ENCODE measurements around the gene SBNO1.
"Not testable (repeated sequence)": the region's sequence is repeated elsewhere in the genome, so short reads cannot be mapped to it uniquely, and the experiment has no call there.

Gene SBNO1

DNA sequence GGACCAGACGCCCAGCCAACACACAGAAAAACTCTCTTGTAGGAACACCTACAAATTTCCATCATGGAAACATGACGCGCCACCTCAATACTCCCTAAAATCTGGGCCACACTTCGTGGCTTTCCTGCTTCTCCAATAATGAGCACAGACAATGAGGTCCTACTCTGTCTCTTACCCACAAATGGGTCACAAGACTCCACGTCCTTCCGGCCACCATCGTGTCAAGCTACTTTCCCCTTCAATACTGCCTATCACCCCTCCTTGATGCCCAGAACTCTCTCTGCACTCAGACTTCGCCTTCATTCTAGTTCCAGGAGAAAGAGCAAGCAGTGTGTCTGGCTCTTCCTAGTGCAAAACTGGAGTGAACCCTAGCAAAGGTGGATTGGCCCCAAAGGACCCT is 28.1 kb downstream of the SBNO1 start:
- DNase-seq = no peak

DNA sequence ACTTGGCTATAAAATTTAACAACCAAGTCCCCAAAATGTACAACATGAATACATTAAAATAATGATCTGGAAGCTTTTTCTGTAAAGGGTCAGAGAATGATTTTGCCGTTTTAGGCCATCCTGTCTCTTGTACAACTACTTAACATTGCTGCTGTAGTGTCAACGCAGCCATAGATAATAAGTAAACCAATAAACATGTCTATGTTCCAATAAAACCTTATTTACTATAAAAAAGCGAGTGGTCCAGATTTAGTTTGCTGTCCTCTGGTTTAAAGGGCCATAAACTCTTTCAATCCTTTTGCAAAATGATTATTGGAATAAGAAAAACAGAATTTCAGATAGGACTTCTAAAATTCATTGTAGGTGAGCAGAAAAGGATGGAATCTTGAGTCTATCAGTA is 29.2 kb downstream of the SBNO1 start:
- DNase-seq = no peak

DNA sequence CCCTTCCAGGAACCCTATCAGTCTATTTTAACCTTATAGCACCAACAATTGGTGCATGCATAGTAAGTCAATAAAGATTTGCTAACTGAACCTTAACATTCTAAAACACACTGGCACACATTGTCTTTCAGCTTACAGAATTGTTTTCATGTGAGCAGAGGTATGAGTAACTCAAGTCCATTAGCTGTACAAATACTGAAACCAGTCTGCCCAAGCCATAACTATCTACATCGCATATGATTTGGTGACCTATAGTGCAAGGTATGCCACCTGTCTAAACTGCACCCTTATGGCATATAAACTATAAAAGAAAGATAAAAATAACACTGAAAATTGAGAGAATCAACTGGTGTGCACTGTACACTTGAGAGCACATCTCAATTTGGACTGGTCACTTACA is 34.8 kb downstream of the SBNO1 start:
- no peak for DNase-seq

DNA sequence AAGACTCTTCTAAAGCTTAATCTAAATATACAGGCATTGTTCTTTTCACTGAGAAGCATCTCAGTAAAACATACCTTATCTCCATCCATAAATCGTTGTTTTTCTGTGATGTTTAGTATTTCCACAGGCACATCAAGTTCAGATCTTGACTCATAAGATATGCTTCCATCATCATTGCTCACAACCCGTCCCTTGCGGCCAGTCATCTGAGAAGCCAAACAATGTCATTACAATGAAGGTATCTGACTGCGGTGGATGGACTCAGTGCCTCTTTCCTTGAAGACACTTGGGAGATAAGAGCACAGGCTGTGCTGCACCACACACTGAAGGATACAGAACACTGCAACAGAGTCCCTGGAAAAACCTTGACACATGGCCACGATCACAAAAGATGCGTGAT is 44.8 kb downstream of the SBNO1 start:
- no peak for DNase-seq

DNA sequence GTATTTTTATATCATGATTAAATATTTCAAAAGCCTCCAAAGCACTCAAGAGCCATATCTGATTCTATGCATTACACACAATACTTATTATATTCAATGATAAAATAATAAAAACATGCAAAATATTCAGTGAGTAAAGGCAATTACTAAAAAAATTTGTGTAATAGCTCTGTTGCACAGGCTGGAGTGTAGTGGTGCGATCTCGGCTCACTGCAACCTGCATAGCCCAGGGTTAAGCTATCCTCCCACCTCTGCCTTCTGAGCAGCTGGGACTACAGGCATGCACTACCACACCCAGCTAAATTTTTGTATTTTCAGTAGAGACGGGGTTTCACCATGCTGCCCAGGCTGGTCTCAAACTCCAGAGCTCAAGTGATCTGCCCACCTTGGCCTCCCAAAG is 45.4 kb downstream of the SBNO1 start:
- DNase-seq = no peak

DNA sequence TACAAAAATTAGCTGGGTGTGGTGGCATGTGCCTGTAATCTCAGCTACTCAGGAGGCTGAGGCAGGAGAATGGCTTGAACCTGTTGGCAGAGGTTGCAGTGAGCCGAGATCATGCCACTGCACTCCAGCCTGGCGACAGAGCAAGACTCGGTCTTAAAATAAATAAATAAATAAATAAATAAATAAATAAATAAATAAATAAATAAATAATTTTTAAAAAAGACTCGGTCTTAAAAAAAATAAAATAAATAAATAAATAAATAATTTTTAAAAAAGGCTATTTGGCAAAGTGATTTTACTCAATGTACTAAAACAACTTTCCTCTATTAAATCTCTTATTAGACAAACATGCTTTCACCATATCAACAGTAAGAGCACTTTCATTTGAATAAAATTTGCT is 51.6 kb downstream of the SBNO1 start:
- DNase-seq = not testable (repeated sequence)

DNA sequence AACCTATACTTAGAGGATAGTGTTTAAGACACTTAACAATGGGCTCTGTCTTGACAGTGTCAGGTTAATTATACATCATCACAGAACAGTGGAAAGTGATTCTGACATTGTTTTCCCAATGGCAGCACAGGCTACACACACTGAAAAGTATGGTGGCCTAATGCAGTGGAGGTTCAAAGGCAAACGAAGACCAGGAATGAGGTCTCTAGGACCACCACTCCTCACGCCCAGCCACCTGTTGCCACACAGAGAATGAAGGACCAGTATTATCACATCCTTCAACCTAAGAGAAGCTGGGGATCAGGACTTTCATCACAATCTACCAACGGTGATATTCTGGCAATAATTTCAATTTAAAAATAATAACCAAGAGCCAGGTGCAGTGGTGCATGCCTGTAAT is 58.4 kb downstream of the SBNO1 start:
- no peak for DNase-seq

DNA sequence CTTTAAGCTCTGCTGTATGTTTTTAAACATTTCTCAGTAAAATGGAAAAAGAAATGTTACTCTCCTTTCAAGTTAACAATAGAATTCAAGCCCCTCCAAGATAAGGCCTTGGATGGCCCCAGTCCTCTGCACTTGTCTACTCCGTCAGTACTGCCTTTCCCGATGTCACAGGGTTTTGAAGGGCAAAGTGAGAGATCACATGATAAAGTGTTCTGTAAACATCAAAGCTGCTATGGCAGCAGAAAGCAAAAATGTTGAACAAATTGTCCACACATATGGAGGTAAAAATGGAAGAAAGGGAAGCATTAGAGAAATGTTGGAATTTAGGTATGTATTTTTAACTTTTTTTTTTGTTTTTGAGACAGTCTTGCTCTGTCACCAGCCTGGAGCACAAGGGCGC is 59.5 kb downstream of the SBNO1 start:
- DNase-seq = no peak

DNA sequence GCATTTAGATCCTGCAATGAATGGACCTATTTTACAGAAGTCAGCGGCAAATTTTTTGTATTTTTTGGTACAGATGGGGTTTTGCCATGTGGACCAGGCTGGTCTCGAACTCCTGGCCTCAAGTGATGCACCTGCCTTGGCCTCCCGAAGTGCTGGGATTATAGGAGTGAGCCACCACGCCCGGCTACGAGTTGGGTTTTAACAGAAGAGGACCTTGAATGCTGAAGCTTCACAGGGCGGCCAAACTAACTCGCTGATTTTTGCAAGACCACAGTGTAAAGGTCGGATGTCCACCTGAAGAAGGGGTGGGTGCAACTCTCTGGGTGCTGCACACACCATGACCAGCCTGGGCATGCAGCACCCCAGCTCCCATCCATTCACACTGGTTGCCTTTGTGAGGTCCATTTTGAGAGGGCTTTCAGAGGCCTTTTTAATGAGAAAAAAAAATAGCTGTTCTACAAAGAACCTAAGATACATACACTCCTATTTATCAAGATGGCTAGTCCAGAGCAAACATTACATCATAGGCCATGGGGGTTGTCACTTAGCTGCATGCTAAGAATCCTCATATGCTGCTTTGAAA is 71.4 kb downstream of the SBNO1 start:
- no peak for DNase-seq

DNA sequence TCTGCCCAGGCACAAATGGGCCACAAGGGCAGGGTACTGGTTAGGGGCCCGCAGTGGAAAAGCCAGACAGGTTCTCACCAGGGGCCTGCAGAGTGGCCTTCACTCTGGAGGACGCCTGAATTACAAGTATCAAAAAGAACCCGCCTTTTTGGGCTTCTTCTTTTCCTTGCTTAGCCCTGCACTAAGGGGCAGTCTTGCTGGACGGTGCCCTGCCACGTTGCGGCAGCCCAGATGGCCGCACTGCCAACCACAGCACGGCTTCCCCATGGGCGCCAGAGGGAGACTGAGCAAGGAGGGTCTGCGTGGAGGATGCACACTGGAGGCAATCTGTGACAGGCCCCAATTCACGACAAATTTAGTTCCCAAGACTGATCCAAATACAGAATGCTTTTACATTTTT is 74.7 kb downstream of the SBNO1 start:
- DNase-seq = no peak

DNA sequence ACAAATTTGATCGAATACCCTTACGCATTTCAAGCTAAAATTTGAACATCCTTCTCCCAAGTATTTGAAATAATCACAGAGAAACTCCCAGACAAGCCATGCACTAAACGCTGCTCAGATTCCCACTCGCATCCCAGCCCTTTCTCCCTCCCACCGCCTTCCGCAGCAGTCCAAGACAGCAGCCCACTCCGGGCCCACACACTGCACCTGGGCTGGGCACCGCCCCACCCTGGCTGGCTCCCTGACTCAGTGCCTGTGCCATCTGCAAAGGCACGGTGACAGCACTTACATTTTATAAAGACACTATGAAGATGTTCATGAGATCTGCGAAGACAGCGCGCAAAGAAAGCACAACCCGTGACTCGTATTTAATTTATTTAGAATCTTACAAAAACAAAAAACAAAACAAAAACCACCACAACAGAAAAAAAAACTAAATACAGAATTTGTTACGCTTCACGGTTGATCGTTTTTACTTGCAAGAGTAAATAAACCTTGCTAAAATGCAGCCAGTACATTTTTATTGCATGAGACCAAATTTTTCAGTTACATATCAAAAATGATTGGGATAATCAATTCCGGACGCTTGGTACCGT is 75.8 kb downstream of the SBNO1 start:
- no peak for DNase-seq

DNA sequence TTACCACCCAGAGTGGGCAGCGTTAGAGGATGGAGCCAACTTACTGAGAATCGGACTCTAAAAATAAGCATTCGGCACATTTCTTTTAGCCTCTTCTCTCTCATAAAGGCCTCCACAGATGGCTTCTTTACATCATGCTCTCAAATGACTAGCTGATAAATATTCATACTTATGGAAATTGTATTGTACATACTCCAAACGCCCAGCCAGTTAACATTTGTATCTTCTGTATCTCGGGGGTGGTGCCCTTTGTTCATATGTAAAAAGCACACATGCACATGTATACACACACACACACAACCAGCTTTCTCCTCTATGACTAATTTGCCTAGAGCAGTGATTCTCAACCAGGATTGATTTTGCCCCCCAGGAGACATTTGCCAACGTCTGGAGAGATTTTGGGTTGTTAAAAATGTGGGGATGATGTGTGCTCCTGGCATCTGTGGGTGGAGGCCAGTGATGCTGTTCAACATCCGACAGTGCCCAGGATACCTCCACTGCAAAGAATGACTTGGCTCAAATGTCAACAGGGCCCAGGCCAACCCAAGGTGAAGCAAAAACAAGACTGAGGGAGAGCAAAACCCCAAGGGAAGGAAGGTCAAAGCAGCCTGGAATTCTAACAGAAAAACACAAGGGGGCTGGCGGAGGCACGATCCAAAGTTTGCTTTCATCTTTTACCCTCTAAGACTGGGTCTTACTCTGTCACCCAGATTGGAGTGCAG is 77.8 kb downstream of the SBNO1 start:
- no peak for DNase-seq

DNA sequence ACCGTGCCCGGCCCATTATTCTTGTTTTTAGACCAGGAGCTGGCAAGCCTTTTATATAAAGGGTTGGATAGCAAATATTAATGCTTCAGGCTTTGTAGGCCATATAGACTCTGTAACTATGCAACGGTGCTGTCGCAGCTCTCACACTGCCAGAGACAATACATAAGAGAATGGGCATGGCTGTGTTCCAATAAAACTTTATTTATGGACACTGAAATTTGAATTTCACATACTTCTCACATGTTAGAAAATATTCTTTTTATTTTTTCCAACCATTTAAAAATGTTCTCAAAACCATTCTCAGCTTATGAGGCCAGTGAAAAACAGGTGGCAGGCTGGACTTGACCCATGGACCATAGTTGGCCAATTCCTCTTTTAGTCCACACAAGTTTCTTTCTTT is 80.0 kb downstream of the SBNO1 start:
- no peak for DNase-seq

DNA sequence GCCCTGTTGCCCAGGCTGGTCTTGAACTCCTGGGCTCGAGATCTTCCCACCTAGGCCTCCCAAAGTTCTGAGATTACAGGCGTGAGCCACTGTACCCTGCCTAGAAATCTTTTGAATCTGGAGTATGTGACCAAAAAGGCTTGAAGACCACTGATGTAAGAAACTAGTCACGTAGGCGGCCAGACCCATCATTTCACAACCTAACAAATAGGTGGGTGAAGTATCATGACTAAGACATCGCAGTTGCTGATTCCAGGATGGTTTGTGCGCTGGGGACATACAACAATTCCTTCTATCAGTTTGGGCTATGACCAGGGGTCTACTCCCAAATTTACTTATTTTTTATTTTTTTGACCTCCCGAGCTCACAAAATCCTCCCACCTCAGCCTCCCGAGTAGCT is 81.2 kb downstream of the SBNO1 start:
- DNase-seq = no peak

DNA sequence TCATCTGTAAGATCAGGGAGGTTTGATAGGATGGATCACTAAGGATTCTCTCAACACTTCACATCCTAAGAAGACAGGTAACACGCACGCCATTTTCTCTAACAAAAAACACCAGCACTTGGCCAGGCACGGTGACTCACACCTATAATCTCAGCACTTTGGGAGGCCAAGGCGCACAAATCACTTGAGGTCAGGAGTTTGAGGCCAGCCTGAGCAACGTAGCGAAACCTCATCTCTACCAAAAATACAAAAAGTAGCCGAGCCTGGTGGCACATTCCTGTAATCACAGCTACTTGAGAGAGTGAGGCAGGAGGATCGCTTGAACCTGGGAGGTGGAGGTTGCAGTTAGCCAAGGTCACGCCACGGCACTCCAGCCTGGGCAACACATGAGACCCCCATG is 82.5 kb downstream of the SBNO1 start:
- no peak for DNase-seq

DNA sequence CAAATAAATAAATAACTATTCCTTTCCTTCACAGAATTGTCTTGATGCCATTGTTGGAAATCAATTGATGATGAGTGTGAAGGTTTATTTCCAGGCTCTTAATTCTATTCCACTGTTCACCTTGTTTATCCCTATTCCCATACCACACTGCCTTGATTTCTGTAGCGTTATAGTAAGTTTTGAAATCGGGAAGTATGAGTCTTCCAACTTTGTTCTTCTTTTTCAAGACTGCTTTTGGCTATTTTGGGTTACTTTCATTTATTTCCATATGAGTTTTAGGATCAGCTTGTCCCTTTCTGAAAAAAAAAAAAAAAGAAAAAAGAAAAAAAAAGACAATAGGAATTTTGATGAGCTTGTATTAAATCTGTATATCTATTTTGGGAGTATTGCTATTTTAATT is 83.7 kb downstream of the SBNO1 start:
- DNase-seq = no peak

DNA sequence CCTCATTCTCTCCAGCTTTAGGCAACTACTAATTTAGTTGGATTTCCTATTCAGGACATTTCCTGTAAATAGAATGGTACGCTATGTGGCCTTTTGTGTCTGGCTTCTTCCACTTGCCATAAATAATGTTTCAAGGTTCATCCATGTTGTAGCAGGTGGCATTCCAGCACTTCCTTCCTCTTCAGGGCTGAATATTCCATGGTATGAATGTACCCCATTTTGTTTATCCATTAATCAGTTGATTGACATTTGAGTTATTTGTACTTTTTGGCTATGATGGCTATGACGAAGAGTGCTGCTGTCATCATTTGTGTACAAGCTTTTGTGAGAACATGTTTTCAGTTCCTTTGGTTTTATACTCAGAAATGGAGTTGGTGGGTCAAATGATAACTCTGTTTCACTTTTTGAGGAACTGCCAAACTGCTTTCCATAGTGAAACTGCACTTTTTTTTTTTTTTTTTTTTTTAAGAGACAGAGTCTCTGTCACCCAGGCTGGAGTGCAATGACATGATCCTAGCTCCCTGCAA is 86.5 kb downstream of the SBNO1 start:
- DNase-seq = no peak

DNA sequence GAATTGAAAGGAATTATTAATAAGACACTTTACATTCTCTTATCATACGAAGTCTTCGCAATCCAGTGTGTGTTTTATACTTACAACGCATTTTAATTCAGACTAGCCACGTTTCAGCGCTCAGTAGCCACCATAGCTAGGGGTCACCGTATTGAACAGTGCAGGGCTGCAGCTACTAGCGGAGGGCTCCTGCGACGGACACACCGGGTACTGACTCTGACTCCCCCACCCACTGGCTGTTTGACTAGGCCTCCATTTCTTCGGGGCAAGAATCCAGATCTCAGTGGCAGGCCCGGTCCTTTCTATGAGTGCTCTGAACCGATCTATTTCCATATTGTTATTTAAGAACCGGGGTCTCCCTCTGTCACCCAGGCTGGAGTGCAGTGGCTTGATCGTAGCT is 91.5 kb downstream of the SBNO1 start:
- no peak for DNase-seq

DNA sequence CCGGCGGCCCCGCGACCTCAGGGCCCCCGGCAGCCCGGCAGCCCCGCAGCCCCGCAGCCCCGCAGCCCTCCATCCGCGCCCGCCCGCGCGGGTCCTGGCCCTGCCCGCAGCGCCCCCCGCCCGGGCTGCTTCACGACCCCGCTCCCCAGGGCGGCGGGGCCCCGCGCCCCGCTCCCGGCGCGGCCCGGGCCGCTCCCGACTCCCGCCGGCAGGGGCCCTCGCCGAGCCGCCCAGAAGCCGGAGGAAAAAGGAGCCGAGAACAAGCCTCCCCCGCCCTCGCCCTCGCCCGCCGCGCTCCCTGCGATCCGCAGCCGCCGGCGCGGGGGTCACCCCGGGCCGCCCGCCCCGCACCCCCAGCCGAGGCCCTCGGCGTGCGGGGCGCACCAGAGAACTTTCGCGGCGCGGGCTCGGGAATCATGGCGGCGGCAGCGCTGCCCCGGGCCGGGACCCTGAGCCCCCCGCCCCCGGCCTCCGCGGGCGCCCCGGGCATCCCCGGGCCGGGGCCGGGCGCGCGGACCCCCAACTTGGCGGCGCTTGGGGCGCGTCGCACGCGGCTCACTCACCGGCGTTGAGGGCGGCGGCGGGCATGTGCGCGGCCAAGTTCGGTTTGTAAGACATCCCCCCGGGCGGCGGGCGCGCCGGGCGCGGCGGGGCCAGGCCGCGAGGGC is 93.5 kb downstream of the SBNO1 start:
- DNase-seq = peak; percentile 69

DNA sequence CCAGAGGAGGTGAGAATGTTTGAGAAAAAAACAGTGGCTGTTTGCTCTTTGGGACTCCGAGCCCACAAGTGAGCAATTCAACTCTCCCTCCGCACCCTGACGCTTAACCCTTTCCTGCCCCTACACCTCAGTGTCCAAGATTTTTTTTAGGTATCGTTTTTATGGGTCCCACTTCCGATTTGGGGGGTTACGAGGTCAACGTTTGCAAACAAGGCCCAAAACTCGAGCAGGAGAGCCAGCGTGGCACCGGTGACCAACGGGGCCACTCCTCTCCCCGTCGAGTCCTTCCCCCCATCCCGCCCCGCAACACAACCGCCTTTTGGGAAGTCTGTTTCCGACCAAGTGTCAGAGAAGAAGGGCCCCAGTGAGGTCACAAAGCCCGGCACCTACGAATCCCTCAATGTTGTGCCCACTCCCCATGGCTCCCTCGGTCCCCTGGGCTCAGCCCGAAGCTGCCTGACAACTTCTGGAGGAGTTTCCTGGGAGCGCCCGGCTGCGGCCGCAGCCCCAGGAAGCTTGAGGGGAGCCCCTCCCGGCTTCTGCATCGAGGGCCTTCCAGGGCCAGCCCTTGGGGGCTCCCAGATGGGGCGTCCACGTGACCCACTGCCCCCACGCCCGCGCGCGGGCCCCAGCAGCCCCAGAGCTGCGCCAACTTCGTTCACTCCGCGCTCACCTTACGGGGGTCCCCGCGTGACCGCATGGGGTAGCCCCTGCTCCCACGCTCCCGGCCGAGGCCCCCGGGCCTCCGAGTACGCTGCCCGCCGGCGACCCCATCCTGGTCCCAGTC is 94.2 kb downstream of the SBNO1 start:
- DNase-seq = peak; percentile 22

DNA sequence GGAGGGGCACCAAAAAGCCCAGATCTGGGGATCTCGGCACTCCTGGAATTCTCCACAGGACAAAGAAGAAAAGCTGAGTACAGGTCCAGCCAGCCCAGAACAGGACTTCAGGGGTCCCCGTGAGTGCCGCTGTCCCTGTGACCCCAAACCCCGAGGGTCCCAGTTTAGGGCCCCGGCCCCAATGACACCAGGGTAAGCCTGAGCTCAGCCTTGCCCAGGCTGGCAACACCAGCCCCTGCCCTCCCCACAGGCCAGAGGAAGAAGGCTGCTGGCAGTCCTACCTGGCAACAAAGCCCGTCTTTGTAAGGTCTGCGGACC is 94.8 kb downstream of the SBNO1 start:
- DNase-seq = no peak

DNA sequence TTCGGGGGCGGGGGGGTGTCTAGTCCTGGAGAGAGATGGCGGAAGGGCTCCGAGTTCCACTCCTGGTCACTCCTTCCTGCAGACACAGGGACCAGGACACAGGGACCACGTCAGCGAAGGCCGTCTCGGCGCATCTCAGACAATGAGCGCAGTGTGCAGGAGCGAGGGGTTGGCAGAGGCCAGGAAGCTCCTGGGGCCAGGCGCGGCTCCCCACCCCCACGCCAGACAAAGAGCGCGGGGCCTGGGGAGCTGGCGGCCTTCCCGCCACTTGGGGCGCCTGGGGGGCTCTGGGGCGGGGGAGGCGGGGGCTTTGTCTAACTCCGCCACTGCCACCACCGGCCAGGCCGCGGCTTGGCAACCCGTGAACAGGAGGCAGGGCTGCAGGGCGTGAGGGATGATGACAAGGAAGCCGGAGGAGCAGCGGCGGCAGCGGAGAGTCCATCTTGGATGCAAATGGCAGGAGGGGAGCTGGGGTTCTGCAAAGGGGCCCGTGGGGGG is 95.2 kb downstream of the SBNO1 start:
- DNase-seq = peak; percentile 31

DNA sequence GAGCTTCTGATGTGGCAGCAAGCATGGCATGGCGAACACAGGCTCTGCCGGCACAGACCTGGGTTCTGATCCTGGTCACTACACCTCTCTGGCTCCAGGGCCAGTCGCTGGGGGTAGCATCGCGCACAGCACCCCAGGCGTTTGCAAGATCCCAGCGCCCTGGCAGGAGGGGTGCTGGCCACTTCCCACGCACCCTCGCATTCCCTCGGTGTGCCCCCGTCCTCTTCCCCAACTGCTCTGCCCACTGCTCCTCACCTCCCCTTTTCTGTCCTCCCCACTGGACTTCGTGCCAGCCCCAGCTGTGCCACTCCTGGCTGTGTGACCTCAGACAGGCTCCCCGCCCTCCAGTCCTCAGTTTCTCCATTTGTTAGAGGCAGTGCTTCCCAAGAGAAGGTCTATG is 95.8 kb downstream of the SBNO1 start:
- DNase-seq = no peak

Data from HCEC 1CT (cell line).